DMS79 (cell line): Measurements from ENCODE around the gene EPHB2.

Experiments
- DNase-seq: peaks from one replicate; lab custom pipeline; 2025; lab: John Stamatoyannopoulos, UW

The EPHB2 gene

DNA sequence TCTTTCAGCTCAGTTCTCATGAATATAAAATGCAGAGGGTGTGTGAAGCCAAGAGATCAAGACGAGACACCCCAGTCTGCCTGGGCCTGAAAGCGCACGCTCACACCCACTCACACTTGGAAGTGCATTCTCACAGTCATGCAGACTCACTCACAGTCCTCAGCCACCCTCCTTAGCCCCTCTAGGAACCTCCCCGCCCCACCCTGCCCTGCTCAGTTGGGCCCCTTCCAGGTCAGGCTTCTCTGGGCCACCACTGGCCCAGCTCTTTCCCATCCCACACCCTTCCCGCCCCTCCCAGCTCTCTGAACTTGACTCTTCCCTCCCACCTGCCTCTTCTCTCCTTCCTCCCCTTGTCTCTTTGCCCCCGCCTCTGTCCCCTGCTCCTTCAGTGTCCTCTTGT, 93.8 kb downstream of the EPHB2 start:
- no peak for DNase-seq

DNA sequence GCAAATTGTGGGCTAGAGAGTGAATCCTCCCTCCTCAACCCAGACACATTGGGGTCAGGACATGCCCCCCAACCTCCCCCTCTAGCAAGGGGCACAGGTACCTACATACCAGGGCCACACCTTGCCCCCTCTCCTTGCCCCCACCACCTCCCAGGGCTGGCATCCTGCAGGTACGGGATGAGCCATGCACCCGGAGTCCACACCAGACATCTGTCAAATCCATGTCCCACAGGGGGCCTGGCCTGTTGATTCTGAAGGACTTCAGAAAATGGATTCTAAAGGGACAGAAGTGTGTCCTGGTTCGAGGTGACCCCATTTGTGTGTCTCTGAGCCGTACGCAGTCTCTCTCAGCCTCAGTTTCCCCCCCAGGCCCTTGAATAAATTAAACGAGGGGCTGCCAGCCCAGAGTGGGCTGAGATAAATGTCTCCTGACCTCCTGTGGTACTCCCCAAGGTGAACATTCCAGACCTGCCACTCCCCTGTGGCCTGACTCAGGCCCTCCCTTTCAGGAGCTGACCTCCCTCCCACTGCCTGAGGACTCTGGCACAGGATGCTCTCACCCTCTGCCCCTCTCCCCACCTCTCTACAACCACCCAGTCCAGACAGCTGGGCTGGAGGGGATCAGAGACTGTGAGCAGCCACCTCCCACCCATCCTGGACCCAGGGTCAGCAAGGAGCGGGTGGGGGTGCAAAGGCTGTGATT, 94.5 kb downstream of the EPHB2 start:
- no peak for DNase-seq

DNA sequence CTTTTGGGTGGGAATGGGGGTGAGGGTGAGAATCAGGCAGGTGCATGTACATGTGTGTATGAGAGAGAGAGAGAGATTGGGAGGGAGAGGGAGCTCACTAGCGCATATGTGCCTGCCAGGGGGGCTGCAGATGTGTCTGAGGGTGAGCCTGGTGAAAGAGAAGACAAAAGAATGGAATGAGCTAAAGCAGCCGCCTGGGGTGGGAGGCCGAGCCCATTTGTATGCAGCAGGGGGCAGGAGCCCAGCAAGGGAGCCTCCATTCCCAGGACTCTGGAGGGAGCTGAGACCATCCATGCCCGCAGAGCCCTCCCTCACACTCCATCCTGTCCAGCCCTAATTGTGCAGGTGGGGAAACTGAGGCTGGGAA, 95.0 kb downstream of the EPHB2 start:
- DNase-seq, result no peak

DNA sequence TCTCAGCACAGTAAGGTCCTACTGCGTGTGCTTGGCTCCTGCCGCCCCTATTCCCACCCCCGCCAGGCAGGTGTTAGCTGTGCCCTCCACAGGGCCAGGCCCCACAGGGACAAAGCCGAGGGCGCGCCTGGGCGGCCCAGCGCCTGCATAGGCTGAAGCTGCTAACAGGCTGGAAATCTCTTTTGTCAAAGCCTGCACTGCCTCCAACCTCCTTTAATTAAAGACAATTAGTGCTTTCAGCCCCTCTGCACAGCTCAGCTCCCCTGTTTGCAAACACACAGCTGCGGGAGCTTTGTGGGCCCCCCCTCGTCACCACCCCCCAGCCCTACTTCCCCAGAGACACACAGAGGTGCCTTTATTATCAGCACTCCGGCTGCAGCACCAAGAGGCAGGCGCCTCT, 95.9 kb downstream of the EPHB2 start:
- DNase-seq, result no peak

DNA sequence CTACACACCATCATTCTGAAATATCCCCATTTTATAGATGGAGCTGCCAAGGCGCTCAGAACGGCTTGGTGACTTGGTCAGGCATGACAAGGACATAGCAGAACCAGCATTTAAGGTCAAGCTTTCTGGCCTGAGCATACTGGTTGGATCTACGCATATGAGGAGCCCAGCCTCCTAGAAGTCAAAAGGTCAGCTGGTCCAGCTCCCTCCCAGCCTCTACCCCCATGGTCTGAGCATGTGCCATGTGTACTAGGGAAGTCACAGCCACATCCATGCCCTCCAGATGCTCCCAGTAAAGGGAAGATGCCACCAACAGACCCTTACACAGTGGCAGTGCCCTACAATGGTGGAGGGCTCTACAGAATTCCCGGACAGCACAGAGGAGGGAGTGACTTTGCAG, 96.7 kb downstream of the EPHB2 start:
- DNase-seq, result no peak

DNA sequence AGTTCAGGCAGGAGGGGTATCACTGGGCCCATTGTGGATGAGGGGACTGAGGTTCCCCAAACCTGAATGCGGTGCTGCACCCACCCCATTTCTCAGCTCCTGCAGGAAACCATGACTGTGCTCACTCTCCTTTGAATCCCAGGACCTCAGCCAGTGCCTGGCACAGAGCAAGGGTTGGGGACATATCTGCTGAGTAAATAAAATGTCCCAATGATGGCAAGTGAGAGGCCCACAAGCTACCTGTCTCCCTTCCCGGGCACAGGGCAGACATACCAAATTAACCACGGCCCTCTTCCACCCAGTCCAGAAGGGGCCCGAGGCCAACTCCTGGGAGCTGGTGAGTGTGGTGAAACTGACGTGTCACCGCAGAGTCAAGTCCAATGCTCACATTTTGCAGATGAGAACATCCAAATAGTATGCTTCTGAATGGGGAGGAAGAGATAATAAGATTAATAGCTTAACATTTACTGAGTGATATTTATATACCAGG, 97.6 kb downstream of the EPHB2 start:
- peak; percentile 11 for DNase-seq

DNA sequence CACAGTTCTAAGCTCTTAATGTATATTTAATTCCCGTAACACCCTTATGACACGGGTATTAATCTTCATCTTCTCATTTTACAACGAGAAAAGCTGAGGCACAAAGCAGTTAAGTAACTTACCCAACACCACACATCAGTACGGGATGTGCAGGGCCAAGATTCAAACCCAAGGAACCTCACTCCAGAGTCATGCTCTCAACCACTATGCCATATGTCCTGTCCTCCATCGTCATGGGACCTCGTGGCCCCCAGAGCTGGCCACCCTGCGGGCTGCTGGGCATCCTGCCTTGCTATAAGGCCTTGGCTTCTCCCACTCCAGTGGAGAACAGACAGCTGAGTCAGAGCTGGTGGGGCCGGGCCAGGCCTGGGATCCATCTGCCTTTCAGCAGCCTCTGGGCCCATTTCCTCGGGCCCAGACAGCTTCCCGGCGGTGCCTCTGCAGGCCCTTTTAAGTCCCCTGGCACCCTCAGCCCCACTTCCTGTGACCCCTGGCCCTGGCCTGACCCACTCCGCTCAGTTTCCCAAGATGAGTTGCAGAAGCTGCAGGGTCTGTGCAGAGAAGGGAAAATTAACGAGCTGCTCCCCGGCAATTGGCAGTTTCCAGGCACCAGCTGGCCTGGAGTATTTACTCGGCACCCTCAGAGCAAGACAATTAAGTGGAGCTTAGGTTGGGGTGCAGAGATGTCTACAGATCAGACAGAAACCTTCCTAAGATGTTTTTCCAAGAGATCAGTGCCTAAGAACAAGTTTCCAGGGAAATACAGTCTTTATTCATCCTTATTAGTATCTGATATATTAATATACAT, 98.2 kb downstream of the EPHB2 start:
- DNase-seq, result no peak

DNA sequence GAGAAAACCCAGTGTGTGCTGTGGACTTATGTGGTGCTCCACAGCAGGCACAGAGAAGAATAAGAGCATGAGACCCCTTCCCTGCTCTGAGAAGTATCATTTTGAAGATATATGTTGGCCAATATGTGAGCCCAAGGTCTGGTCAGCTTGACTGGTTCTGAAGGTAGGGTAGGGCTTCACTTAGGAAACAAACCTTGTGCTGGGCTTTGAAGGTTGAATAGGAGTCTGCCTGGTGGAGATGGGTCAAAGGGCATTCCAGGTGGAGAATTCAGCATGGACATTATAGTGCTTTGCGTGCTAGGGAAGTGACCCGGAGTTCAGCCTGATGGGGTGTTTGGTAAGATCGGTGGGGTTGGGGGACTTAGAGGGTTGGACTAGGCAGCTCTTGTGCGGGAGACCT, 99.1 kb downstream of the EPHB2 start:
- DNase-seq, result no peak

DNA sequence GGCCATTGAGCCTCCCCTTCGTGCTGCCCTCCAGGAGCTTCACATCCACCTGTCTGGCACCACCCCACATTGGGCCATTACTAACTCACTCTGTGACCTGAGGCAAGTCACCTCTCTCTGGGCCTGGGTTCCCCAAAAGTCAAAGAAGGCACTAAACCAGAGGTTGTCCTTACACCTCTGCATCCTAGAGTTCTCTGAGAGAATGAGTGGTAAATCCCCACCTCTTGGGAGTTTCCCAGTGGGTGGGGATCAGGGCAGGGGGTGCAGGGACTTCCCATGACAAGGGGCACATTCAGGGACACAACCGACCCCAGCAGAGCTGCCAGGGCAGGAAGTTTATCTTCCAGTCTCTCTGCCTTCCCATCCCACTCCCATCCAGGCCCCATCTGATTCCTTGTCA, 99.7 kb downstream of the EPHB2 start:
- DNase-seq, result no peak

DNA sequence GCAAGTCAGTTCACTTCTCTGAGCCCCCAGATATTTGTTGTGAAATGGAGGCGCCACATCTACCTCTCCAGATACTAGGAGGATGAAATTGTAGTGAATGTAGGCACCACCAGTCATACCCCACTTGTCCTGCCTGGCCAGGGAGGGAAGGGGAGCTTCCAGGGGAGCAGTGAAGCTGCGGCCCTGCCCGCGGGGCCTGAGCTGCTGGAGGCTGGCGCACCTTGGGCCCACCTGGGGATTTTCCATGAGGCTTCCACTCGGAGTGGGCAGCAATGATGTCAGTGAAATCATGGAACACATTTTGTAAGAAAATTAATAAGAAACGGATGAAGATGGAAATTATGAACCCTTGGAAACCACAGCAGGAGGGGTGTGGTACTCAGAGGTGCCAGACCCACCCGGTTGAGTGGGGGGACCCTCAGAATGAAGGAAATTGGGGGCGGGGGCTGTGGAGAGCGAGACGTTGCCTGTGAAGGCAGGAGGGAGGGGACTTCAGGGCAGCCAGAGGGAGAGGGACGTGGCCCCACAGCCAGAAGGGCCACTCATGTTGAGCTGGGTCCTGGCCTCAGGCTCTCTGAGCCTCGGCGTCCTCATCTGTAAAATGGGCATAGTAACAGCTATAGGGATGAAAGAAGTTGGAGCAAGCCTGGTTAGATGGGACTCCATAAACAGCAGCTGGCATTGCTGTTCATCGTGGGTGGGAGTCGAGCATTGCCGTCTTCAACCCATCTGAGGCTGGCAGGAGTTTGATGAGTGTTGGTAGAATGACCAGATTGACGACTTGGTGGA, 101.6 kb downstream of the EPHB2 start:
- DNase-seq, result no peak

DNA sequence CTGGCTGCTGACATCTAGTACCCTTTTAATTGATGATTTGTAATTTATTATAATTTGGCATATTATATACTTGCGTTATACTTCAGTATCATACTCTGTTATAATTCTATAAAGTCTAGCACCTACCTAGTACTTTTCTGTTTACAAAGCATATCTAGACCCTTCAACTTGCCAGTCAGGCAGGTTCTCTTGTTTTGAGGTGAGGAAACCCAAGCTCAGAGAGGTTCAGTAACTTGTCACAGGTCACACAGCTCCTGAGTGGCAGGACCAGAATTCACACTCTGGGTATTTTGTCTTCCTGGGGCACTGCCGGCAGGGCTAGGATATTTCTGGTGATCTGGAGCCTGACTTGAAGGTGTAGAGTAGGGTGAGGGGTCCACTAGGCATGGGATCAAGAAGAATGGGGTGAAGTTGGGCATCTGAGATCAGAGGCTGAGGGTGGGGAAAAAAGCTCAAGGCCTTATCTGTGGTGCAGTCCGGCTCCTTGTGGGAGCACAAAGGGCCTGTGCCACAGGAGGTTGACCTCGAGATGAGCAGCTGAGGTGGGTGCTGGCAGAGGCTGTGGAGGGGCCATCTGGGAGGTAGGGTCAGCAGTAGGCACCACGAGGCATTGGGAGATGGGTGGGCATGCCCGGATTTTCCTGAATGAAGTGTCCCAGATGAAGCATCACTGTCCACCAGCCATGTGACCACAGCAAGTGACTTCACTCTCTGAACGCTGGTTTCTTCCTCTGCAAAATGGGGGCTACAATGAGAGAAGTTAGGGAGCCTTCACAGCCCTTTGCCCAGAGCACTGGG, 102.6 kb downstream of the EPHB2 start:
- DNase-seq, result no peak

DNA sequence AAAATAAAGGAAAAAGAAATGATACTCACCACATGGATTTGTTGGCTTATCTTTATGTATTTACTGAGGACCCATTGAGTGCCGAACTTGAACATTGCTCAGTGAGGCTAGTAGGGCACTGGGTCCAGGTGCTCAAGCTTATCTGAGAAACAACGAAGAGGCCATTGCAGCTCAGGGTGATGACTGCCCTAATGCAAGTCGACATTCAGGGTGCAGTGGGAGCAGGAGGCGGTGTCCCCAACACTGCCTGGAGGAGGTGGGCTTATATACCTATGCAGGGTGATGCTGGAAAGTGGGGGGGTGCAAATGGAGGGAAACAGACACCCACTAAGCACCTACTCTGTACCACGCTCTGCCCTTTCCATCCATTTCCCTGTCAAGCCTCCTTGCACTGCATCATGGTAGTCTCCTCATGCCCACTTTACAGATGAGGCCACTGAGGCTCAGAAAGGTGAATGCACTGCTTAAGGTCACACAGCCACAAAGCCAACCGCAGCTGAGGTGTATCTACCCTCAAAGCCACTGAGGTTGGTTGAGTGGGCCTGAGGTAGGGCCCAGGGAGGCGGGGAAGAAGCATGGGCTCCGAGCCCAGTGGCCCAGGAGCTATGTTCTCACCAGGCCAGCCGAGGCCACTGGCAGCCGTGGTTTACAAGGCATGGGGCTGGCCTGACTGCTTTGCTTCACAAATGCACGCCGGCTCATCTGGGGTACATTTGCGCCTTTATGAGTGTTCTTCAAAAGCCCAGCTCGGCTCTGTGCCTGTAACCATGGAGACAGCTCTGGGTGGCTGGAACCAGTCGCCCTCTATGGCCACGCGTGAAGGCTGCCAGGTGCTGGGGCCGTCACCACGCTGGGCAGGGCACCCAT, 103.8 kb downstream of the EPHB2 start:
- DNase-seq, result peak; percentile 93

DNA sequence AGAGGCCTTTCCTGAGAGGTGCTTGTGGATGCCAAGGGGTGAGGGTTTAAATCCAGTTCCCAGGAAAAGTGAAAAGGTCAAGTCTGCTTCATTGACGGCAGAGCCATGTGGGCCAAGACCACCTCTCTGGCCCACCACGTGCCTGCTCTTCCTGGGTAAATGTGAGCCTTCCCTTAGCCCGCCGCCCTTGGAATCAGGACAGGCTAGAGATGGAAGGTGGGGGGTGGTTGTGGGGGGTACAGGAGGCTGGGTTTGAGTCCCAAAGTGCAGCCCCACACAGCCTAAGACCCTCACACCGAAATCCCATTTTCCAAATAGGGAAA, 104.4 kb downstream of the EPHB2 start:
- no peak for DNase-seq

DNA sequence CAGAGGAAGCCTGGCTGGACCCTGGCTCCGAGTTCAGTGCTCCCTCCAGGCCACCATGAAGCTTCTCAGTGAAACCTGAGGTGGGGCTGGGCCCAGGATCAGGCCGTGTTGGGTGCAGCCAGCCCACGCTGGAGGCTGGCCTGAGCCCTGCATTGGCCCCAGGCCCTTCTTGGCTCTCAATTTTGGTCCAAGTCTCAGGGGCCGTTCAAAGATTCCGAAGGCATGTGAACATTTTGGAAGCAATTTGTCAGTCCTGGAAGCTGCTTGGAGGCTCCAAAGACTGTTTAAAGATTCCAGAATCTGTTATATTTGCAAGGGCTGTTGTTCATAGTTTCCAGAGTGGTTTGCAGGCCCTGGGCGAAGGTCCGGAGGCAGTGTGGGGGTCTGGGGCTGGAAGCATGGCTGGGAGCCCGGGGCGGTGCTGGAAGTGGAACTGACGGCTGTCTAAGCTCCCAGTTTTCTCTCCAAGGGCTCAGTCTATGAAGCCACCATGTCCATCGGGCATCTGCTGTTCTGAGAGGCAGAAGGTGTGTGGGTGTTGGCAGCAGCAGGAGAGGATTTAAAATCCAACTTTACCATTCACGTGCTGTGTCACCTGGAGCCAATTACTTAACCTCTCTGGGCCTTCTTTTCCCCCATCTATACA, 104.9 kb downstream of the EPHB2 start:
- DNase-seq, result no peak

DNA sequence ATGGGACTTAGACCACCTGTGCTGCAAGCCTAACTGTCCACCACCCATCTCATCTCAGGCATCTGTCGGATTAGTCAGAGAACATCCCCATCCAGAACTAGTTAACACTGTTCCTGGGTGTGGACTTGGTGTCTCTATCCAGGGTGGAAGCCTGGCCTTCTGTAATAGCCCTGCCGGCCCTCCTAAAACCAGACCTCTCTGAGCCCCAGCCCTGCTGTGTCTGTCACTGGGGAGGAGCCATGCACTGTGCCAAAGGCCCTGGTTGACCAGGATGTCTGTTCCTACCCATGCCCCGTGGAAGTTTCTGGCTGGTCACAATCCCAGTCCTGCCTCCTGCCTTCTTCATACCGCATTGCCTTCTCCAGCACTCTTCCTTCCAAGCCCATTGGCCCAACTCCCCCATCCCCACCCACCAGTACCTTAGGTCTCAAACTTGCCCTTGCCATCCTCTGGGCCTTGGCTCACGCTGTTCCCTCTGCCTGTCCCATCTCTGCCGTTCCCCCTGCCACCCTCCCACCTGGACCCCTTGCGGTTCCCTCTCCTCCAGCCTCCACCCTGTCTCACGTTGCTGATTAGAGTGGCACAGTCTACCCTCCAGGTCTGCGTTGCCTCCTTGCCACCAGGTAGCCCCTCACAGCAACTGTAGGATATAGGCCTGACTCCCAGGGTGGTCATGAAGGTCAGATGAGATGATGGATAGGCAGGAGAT, 105.6 kb downstream of the EPHB2 start:
- no peak for DNase-seq

DNA sequence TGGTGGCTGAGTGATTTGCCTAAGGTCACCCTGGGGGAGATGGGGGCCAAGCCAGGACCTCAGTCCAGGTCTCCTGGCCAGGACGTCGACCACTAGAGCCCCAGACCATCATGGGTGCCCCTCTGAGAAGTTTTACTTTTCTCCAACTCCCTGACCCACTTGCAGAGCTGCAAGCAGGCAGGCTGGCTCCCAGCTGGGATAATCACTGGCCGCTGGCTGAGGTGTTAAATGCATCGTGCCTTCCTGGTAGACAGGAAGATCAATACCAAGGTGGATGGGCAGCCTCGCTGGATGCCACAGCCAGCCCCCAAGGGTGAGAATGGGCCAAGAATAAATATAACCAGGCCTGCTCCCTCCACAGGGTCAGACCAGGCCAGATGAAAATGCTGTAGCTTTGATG, 106.2 kb downstream of the EPHB2 start:
- DNase-seq, result no peak

DNA sequence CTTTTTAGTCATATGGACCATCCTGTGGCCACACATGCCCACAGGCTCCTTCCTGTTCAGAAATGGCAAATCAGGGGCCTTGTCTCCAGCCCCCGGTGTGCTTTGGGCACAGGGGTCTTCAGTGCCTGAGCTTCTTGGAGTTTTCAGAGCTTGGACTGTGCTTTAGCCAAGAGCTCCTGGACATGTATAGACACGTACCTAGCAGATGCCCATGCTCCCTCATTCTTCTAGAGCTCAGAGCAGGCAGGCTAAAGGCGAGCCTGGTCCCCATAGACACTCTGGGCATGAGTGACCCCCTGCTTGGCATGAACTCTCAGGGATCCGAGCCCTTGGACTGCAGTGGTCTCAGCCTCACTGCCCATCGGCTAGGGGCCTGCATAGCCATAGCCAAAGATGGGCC, 106.8 kb downstream of the EPHB2 start:
- DNase-seq, result no peak

DNA sequence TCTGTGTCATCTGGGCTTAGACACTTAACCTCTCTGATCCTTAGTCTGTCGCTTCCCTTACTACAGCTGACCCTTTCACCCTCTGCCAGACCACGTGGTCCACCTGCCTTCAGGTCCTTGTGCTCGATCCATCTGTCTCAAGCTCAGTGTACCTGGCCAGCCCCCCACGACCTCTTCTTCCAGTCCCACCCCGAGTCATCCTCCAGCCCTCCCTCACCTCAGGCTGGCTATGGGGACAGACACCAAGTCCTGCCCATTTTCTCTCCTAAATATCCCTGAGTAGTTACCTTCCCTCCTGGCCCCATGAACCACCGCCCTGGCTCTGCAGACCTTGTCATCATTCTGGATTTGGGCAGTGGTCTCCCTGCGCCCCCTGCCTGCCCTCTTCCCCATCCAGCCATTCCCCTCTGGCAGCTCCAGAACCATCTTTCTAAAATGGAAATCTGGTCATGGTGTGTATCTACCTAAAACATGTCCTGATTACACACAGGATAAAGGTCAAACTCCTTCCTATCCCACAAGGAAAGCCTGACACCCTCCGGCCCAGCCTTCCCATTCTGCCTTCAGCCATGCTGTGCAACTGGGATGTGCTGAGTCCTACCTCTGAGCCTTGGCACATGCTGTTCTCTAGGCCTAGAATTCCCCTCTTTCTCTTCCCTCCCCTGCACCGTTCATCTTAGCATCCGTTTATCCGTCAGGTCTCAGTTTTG, 107.6 kb downstream of the EPHB2 start:
- DNase-seq, result no peak

DNA sequence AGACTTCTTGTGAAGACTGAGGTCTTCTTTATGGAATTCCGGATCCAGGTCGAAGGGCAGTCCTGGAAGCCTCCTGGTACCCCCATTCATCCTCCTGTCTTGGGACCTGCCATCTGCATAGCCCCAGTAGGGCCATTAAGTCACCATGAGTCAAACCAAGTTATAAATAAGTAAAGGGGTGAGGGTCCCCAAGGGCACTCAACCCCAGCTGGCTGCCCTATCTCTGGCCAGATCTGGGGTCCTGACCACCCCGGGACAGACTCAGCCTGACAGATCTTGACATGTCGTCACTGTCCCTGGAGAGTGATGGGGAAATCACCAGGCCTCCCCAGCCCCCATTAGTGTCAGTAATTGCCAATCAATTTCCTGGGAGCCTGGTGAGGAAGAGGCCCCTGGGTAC, 108.7 kb downstream of the EPHB2 start:
- no peak for DNase-seq
